Uterus (tissue), 2 donors: Measurements from ENCODE around the gene NFKBIZ.

Experiments
- POLR2A ChIP-seq, 2 donors: fragments of 450-650 bp; IDR thresholded peaks; one replicate each; pipeline ENCODE4 v1.6.1; 2016; ENCODE audit warnings: antibody characterized with exemption in 2 of 2, mild to moderate bottlenecking in 1 of 2, moderate library complexity in 1 of 2
- TF ChIP-seq, protein P1 (sequence below), 4 experiments: fragments of 200-600 bp in 2 of 4; fragments of 450-650 bp in 2 of 4; sonication (generic) in 2 of 4; IDR thresholded peaks; one replicate each; pipeline ENCODE4 v1.5.1; 2016 to 2019; ENCODE audit warnings: antibody characterized with exemption in 4 of 4, mild to moderate bottlenecking in 2 of 4, moderate library complexity in 1 of 4

DNA sequence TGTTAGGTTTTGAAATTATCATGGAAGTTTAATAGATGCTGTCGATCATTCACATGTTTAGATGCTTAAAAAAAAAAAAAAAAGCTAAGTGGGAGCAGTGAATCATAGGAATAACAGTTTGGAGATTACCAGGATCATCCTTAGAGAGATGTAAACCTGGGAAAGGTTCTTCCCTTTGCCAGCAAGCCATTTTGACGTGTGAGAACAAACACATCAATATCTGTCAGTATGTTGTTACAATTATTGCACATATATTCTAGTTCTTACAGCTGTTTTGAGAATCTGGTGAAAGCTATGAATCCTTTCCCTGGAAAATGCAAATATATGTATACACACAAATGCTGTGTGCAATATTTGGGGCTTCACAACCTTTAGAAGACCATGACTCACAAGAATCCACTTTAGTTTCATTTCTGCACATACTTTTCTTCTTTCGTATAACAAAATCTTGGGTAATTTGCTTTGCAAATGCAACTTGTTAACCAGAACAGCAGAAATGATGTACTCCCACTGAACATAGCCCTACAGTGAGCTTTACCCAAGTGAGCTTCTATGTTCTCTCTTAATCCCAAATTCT, 12.0 kb downstream of the NFKBIZ start:
- no peak for TF ChIP-seq POLR2A (IDR thresholded peaks at IDR 0.05)
- TF ChIP-seq, protein P1, sequence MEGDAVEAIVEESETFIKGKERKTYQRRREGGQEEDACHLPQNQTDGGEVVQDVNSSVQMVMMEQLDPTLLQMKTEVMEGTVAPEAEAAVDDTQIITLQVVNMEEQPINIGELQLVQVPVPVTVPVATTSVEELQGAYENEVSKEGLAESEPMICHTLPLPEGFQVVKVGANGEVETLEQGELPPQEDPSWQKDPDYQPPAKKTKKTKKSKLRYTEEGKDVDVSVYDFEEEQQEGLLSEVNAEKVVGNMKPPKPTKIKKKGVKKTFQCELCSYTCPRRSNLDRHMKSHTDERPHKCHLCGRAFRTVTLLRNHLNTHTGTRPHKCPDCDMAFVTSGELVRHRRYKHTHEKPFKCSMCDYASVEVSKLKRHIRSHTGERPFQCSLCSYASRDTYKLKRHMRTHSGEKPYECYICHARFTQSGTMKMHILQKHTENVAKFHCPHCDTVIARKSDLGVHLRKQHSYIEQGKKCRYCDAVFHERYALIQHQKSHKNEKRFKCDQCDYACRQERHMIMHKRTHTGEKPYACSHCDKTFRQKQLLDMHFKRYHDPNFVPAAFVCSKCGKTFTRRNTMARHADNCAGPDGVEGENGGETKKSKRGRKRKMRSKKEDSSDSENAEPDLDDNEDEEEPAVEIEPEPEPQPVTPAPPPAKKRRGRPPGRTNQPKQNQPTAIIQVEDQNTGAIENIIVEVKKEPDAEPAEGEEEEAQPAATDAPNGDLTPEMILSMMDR (IDR thresholded peaks at IDR 0.05), result no peak
